ENCODE results near the gene DGKZ.

Gene DGKZ

GRCh38 chr11:46413760-46414465 lies 66.7 kb downstream of the DGKZ start:
- no peak overlapping the region for H3K4me3 ChIP-seq (ENCODE audit: low read length)
- TF ChIP-seq ZNF274 (IDR thresholded peaks at IDR 0.05; ENCODE audit: low read depth, low read length), result no peak

- no peak for TF ChIP-seq ZNF274 (IDR thresholded peaks at IDR 0.05; ENCODE audit: low read depth, low read length)
- H3K4me3 ChIP-seq (ENCODE audit: low read length), result no peak overlapping the region
Measured at GRCh38 chr11:46414466-46414796, 67.2 kb downstream of the DGKZ start.

GRCh38 chr11:46414879-46415278 lies 67.6 kb downstream of the DGKZ start:
- no peak overlapping the region for H3K4me3 ChIP-seq (ENCODE audit: low read length)
- no peak for TF ChIP-seq ZNF274 (IDR thresholded peaks at IDR 0.05; ENCODE audit: low read depth, low read length)

GRCh38 chr11:46417711-46418110 lies 70.4 kb downstream of the DGKZ start:
- TF ChIP-seq ZNF274 (IDR thresholded peaks at IDR 0.05; ENCODE audit: low read depth, low read length), result no peak
- H3K4me3 ChIP-seq (ENCODE audit: low read length), result no peak overlapping the region

GRCh38 chr11:46418751-46419150 lies 71.5 kb downstream of the DGKZ start:
- H3K4me3 ChIP-seq (ENCODE audit: low read length), result no peak overlapping the region
- TF ChIP-seq ZNF274 (IDR thresholded peaks at IDR 0.05; ENCODE audit: low read depth, low read length), result no peak

GRCh38 chr11:46420513-46420912 lies 73.2 kb downstream of the DGKZ start:
- H3K4me3 ChIP-seq (ENCODE audit: low read length), result no peak overlapping the region
- TF ChIP-seq ZNF274 (IDR thresholded peaks at IDR 0.05; ENCODE audit: low read depth, low read length), result no peak

- no peak for TF ChIP-seq ZNF274 (IDR thresholded peaks at IDR 0.05; ENCODE audit: low read depth, low read length)
- no peak overlapping the region for H3K4me3 ChIP-seq (ENCODE audit: low read length)
Measured at GRCh38 chr11:46421257-46421880, 74.1 kb downstream of the DGKZ start.

- no peak overlapping the region for H3K4me3 ChIP-seq (ENCODE audit: low read length)
- no peak for TF ChIP-seq ZNF274 (IDR thresholded peaks at IDR 0.05; ENCODE audit: low read depth, low read length)
Measured at GRCh38 chr11:46422588-46422987, 75.3 kb downstream of the DGKZ start.

- H3K4me3 ChIP-seq (ENCODE audit: low read length), result no peak overlapping the region
- no peak for TF ChIP-seq ZNF274 (IDR thresholded peaks at IDR 0.05; ENCODE audit: low read depth, low read length)
Measured at GRCh38 chr11:46426233-46426991, 79.1 kb downstream of the DGKZ start.

GRCh38 chr11:46427364-46427763 lies 80.1 kb downstream of the DGKZ start:
- TF ChIP-seq ZNF274 (IDR thresholded peaks at IDR 0.05; ENCODE audit: low read depth, low read length), result no peak
- H3K4me3 ChIP-seq (ENCODE audit: low read length), result no peak overlapping the region

GRCh38 chr11:46429717-46430116 lies 82.5 kb downstream of the DGKZ start:
- no peak overlapping the region for H3K4me3 ChIP-seq (ENCODE audit: low read length)
- no peak for TF ChIP-seq ZNF274 (IDR thresholded peaks at IDR 0.05; ENCODE audit: low read depth, low read length)
